SU-DHL-6 (cell line): Measurements from ENCODE around the gene ZNF343.

Source experiments
- EZH2phosphoT487 ChIP-seq: fragments of 200-600 bp; sonication (generic), shearing (Covaris generic); conservative IDR thresholded peaks from 2 replicates; pipeline ENCODE4 v1.6.1; 2018; ENCODE audit warnings: mild to moderate bottlenecking, antibody characterized with exemption, low read length, moderate library complexity, mixed read lengths
- TF ChIP-seq, protein P1 (sequence below): fragments of 200-600 bp; sonication (generic); IDR thresholded peaks from one replicate; pipeline ENCODE4 v1.5.1; 2017; ENCODE audit warnings: antibody characterized with exemption, mild to moderate bottlenecking, low read length, moderate library complexity; ENCODE audit not compliant: insufficient read depth, poor library complexity, severe bottlenecking

GRCh38 chr20:2463616-2464365 lies 44.9 kb downstream of the ZNF343 start:
- TF ChIP-seq, protein P1, sequence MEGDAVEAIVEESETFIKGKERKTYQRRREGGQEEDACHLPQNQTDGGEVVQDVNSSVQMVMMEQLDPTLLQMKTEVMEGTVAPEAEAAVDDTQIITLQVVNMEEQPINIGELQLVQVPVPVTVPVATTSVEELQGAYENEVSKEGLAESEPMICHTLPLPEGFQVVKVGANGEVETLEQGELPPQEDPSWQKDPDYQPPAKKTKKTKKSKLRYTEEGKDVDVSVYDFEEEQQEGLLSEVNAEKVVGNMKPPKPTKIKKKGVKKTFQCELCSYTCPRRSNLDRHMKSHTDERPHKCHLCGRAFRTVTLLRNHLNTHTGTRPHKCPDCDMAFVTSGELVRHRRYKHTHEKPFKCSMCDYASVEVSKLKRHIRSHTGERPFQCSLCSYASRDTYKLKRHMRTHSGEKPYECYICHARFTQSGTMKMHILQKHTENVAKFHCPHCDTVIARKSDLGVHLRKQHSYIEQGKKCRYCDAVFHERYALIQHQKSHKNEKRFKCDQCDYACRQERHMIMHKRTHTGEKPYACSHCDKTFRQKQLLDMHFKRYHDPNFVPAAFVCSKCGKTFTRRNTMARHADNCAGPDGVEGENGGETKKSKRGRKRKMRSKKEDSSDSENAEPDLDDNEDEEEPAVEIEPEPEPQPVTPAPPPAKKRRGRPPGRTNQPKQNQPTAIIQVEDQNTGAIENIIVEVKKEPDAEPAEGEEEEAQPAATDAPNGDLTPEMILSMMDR, result no peak
- no peak for TF ChIP-seq EZH2phosphoT487
